Activated T-cell treated with anti-CD3 and anti-CD28 coated beads, Interleukin-2, amount 50 U/mL, for 4 hours (primary cell): ENCODE results near the gene PDPN. TPM values are rescaled to one million over a fixed set of nuclear protein-coding genes. Genes with fewer than 3 reads are reported as not detected.

Experiments used
- ATAC-seq, 2 donors: fragments of 200-7000 bp; cut with Tn5 transposase; one replicate each; pipeline ENCODE4 v1.10.0; 2021
- DNase-seq: peaks from one replicate; pipeline ENCODE4 v3.0.0-alpha.2; 2020
- H3K27me3 Mint-ChIP-seq: one replicate; pipeline ENCODE4 v1.8.0; 2021; ENCODE audit warnings: low read depth, mixed read lengths
- H3K36me3 Mint-ChIP-seq: one replicate; pipeline ENCODE4 v1.8.0; 2022; ENCODE audit warnings: mixed read lengths; ENCODE audit not compliant: insufficient read depth
- H3K4me1 Mint-ChIP-seq: one replicate; pipeline ENCODE4 v1.8.0; 2021; ENCODE audit warnings: low read depth, mixed read lengths
- H3K4me3 Mint-ChIP-seq: one replicate; pipeline ENCODE4 v1.8.0; 2021; ENCODE audit warnings: mild to moderate bottlenecking, moderate library complexity, mixed read lengths
- H3K9me3 Mint-ChIP-seq: one replicate; pipeline ENCODE4 v1.8.0; 2021; ENCODE audit warnings: mixed read lengths
- total RNA-seq, 3 donors: library from RNA; stranded (reverse); gene quantifications; one replicate each; pipeline ENCODE4 v1.2.1, GENCODE V29; 2021

Gene PDPN
- total RNA-seq, 3 donors from 2014 or later: 0.46 TPM; not detected in 2

- DNase-seq (no peak), ATAC-seq (no peak)
Observed at GRCh38 chr1:13586001-13586400, 2.4 kb downstream of the PDPN start.

DNA sequence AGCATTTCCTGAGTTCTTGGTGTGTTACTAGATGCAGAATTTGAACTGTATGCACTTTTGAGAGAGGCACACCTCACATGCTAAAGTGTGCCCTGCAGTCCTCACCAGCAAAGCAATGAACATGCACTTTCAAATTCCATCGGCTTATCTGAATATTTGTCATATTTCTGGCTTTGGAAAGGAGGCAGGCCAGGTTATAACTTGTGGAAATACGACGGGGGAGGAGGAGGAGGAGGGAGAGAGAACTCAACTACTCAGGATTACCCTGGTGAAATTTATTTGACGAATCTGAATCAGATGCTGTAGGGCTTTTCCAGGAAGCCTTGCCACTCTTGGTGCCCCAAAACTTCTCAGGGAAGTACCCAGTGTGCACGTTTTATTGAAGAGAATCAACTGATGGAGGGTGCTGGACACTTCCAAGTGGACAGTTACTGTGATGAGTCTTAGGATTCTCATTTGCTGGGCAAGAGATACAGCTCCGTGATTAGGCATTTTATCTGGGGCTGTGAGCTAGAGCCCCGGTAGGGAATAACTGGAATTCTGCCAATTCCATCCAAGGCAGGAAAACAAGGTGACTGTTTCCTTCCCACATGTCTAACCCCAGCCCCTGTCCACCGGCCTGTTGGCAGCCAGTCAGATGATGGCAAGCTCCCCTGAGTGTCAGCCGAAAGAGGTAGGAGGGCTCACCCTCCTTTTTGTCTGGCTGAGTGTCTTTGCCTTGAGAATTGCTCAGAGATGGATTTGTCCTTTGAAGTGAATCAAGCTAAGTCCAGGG is 3.8 kb downstream of the PDPN start:
- no peak for ATAC-seq
- H3K27me3 Mint-ChIP-seq: peaks cover 58% of the 10 kb centered on the region
- no peak for DNase-seq

More at GRCh38 chr1:13586001-13586400, 2.4 kb downstream of the PDPN start:
- Mint-ChIP-seq H3K36me3 (no peaks in the 10 kb centered on the region), H3K4me3 (no peak overlapping the region), H3K4me1 (no peaks in the 10 kb centered on the region), H3K27me3 (peaks cover 68% of the 10 kb centered on the region), H3K9me3 (no peaks in the 10 kb centered on the region)

DNA sequence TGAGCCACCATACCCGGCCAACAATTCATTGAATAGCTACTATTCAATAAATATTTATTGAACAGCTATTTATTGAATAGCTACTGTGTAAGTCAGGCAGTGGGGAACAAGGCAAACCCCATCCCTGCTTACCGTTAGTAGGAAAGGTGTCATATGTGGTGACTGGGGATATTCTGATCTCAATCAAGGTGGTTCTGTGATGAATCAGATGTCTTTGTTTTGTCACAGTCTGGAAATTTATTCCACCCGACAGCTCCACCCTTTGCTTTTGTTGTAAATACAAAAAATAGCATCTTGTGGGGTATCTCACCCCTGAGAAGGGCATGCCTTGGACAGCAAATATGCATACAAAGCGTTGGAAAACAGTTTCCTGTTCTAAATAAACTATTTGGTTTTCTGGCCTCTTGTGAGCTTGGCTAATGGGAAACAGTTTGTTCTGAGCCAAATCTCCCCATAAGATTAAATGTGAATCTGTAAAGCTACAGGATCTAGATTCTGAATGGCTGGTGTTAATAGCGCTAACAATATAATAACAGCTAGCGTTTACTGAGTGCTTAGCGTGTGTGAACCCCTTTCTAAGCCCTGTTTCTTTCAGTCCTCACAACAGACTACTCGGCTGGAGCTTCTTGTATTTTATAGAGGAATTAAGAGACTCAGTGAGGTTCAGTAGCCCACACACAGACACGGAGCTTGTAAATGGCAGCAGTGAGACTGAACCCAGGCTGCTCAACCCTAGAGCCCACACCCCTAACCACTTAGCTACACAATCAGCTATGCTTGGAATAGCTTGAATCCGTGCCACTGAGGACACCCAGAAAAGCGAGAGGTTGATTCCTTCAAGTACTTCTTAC is 5.5 kb downstream of the PDPN start:
- Mint-ChIP-seq H3K27me3 (peaks cover 53% of the 10 kb centered on the region), H3K4me1 (no peaks in the 10 kb centered on the region), H3K36me3 (no peaks in the 10 kb centered on the region), H3K4me3 (no peak overlapping the region), H3K9me3 (no peaks in the 10 kb centered on the region)
- DNase-seq: no peak
- ATAC-seq: no peak

More for the DNA sequence above, 3.8 kb downstream of the PDPN start:
- H3K4me1 Mint-ChIP-seq: no peaks in the 10 kb centered on the region
- no peaks in the 10 kb centered on the region for H3K9me3 Mint-ChIP-seq
- no peaks in the 10 kb centered on the region for H3K36me3 Mint-ChIP-seq
- no peak overlapping the region for H3K4me3 Mint-ChIP-seq

DNA sequence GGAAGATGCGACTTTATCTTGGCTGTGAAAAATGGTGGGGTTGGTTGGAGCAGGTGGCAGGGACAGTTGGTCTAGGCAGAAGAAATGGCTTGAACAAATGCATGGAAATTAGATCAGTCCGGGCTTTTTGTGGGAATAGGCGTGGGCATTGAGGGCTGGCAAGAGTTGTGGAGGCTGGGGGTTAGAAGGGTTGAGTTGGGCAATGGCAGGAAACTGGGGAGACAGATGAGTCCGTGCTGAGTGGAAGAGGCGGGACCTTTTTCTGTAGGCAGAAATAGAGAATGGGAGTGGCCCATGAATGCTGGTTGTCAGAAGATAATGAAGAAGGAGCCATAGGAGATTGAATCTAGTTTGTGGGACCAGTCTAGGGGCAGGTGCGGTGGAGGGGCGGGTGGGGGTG is 6.9 kb downstream of the PDPN start:
- Mint-ChIP-seq H3K27me3 (peaks cover 40% of the 10 kb centered on the region), H3K36me3 (no peaks in the 10 kb centered on the region), H3K4me3 (no peak overlapping the region), H3K9me3 (no peaks in the 10 kb centered on the region), H3K4me1 (no peaks in the 10 kb centered on the region)
- DNase-seq: no peak
- no peak for ATAC-seq

DNA sequence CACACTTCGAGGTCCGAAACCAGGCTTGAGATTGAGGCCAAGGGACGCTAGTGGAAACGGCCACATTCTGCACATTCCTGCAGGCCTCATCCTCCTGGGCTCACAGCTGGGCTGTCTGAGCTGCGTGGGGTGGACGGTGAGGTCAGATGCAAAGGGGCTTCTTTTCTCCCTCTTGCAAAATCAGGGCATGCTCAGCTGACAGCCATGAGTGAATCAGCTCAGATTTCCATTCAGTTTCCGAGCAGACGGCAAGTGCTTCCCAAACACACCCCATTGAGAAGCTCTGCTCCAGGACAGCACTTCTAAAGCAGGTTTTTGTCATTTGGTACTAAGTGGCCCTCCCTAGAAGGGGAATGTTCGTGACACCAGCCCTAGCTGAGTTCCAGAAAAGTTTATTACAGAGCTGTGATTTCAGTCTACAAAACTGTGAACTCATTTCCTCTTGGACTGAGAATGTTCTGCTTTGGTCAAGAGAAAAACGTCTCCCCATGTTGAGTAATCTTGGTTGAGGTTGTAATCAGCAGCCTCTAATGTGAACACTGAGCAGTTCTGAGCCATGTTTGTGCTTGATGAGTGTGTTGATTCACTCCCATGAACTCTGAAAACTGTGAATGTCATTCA is 10.0 kb downstream of the PDPN start:
- ATAC-seq (no peak), DNase-seq (no peak)
- Mint-ChIP-seq H3K4me3 (no peak overlapping the region), H3K4me1 (no peaks in the 10 kb centered on the region), H3K36me3 (no peaks in the 10 kb centered on the region), H3K27me3 (peaks cover 14% of the 10 kb centered on the region), H3K9me3 (no peaks in the 10 kb centered on the region)

GRCh38 chr1:13595411-13595810 is 11.8 kb downstream of the PDPN start:
- H3K9me3 Mint-ChIP-seq: no peaks in the 10 kb centered on the region
- H3K36me3 Mint-ChIP-seq: no peaks in the 10 kb centered on the region
- H3K4me1 Mint-ChIP-seq: no peaks in the 10 kb centered on the region
- peaks cover 14% of the 10 kb centered on the region for H3K27me3 Mint-ChIP-seq
- ATAC-seq (no peak), DNase-seq (no peak)
- H3K4me3 Mint-ChIP-seq: no peak overlapping the region

DNA sequence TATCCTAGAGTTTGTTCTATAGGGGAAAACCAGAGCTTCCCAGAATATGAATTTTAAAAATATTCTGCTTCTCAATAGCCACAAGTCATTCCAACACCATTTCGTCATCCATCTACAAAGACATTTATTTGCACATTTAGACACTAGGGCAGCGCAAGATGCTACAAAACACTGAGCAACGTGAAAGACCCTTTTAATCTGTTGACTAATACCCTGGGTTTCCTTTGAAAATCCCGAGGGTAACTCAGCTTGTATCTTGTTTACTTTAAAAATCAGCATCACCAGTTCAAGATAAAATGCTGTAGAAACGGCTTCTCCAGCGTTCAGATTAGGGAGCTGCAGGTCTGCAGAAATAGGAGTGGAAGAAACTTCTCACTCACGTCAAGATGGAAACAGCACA is 13.5 kb downstream of the PDPN start:
- Mint-ChIP-seq H3K4me3 (no peak overlapping the region), H3K9me3 (no peaks in the 10 kb centered on the region), H3K27me3 (peaks cover 13% of the 10 kb centered on the region), H3K4me1 (no peaks in the 10 kb centered on the region), H3K36me3 (no peaks in the 10 kb centered on the region)
- DNase-seq (no peak), ATAC-seq (no peak)

GRCh38 chr1:13600762-13601453 is 17.3 kb downstream of the PDPN start:
- ATAC-seq (no peak), DNase-seq (no peak)
- Mint-ChIP-seq H3K36me3 (no peaks in the 10 kb centered on the region), H3K4me1 (no peaks in the 10 kb centered on the region), H3K4me3 (no peak overlapping the region), H3K9me3 (no peaks in the 10 kb centered on the region), H3K27me3 (peaks cover 5% of the 10 kb centered on the region)

DNA sequence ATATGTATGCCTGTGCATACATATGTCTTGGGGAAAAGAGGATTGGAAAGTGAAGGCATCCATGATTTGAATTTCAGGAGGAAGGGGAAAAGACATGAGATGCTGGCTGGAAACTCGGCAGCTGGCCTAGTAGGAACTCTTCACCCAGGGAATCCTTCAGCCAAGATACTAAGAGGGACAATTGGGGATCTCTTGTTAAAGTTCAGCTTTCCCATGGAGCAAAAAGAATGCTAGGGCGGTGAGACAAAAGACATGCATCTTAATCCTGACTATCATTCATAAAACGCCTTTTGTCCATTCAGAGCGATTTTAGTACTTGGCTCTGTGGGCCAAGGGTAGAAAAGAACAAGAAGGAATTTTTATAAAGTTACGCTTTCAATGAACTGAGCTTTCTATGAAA is 20.5 kb downstream of the PDPN start:
- DNase-seq: no peak
- H3K27me3 Mint-ChIP-seq: peaks cover 5% of the 10 kb centered on the region
- H3K4me1 Mint-ChIP-seq: no peaks in the 10 kb centered on the region
- H3K36me3 Mint-ChIP-seq: no peaks in the 10 kb centered on the region
- no peak overlapping the region for H3K4me3 Mint-ChIP-seq
- no peak for ATAC-seq
- no peaks in the 10 kb centered on the region for H3K9me3 Mint-ChIP-seq

GRCh38 chr1:13604721-13605120 is 21.1 kb downstream of the PDPN start:
- no peaks in the 10 kb centered on the region for H3K36me3 Mint-ChIP-seq
- ATAC-seq (no peak), DNase-seq (no peak)
- H3K4me3 Mint-ChIP-seq: no peak overlapping the region
- no peaks in the 10 kb centered on the region for H3K4me1 Mint-ChIP-seq
- H3K9me3 Mint-ChIP-seq: no peaks in the 10 kb centered on the region
- peaks cover 6% of the 10 kb centered on the region for H3K27me3 Mint-ChIP-seq

DNA sequence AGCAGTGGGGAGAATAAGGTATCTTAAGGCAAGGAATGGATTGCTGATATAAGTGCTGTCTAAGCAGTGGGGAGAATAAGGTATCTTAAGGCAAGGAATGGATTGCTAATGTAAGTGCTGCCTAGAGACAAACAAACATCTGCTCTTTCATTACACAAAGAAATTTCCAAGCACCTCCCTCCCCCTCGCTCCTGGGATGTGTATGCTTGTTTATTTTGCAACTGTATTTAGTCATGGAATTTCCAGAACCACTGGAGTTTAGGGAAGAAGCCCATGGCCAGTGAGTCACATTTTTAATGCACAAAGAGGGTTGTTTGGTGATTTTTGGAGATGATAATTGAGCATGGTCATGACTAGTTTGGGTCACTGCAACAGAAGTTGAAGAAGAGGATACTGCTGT is 21.5 kb downstream of the PDPN start:
- Mint-ChIP-seq H3K4me1 (no peaks in the 10 kb centered on the region), H3K27me3 (peaks cover 4% of the 10 kb centered on the region), H3K9me3 (no peaks in the 10 kb centered on the region), H3K4me3 (no peak overlapping the region), H3K36me3 (no peaks in the 10 kb centered on the region)
- ATAC-seq (no peak), DNase-seq (no peak)

- no peaks in the 10 kb centered on the region for H3K4me1 Mint-ChIP-seq
- DNase-seq (no peak), ATAC-seq (no peak)
- no peaks in the 10 kb centered on the region for H3K36me3 Mint-ChIP-seq
- peaks cover 8% of the 10 kb centered on the region for H3K27me3 Mint-ChIP-seq
- H3K4me3 Mint-ChIP-seq: no peak overlapping the region
- no peaks in the 10 kb centered on the region for H3K9me3 Mint-ChIP-seq
Observed at GRCh38 chr1:13607002-13607401, 23.4 kb downstream of the PDPN start.

- Mint-ChIP-seq H3K4me1 (no peaks in the 10 kb centered on the region), H3K9me3 (no peaks in the 10 kb centered on the region)
Observed at GRCh38 chr1:13616234-13616633, 32.6 kb downstream of the PDPN start.

DNA sequence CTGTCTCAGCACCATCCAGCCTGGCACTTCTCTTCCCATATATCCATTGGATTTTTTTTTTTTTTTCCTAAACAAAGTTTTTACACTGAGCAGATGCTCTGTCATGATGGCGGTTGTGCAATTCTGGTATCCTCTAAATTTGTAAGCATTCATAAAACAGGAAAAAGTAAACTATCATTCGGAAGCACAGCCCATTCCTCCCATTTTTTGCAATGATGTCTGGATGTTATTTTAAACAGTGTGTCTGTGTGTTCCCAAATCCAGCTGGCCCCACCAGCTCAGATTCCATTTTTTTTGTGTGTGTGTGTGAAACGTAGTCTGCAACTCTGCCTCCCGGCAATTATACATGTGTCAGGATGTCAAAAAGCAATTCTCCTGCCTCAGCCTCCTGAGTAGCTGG is 33.5 kb downstream of the PDPN start:
- no peaks in the 10 kb centered on the region for H3K9me3 Mint-ChIP-seq
- H3K4me1 Mint-ChIP-seq: no peaks in the 10 kb centered on the region
- ATAC-seq: no peak
- no peaks in the 10 kb centered on the region for H3K36me3 Mint-ChIP-seq
- no peak overlapping the region for H3K4me3 Mint-ChIP-seq
- DNase-seq: no peak
- H3K27me3 Mint-ChIP-seq: peaks cover 16% of the 10 kb centered on the region

More at GRCh38 chr1:13616234-13616633, 32.6 kb downstream of the PDPN start:
- ATAC-seq (no peak), DNase-seq (no peak)
- no peak overlapping the region for H3K4me3 Mint-ChIP-seq
- H3K27me3 Mint-ChIP-seq: peaks cover 15% of the 10 kb centered on the region
- H3K36me3 Mint-ChIP-seq: no peaks in the 10 kb centered on the region
